ENCODE results near the gene AUTS2.

GRCh38 chr7:70773406-70773805, 1175.1 kb downstream of the AUTS2 start:
- TF ChIP-seq, protein P1, sequence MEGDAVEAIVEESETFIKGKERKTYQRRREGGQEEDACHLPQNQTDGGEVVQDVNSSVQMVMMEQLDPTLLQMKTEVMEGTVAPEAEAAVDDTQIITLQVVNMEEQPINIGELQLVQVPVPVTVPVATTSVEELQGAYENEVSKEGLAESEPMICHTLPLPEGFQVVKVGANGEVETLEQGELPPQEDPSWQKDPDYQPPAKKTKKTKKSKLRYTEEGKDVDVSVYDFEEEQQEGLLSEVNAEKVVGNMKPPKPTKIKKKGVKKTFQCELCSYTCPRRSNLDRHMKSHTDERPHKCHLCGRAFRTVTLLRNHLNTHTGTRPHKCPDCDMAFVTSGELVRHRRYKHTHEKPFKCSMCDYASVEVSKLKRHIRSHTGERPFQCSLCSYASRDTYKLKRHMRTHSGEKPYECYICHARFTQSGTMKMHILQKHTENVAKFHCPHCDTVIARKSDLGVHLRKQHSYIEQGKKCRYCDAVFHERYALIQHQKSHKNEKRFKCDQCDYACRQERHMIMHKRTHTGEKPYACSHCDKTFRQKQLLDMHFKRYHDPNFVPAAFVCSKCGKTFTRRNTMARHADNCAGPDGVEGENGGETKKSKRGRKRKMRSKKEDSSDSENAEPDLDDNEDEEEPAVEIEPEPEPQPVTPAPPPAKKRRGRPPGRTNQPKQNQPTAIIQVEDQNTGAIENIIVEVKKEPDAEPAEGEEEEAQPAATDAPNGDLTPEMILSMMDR (IDR thresholded peaks at IDR 0.05) = no peak
- TF ChIP-seq POLR2A (IDR thresholded peaks at IDR 0.05) = no peak
